Spleen (tissue), 11 donors: Measurements from ENCODE around the gene RHEB. TPM values are rescaled to one million over a fixed set of nuclear protein-coding genes. Genes with fewer than 3 reads are reported as not detected.

Experiments used
- DNase-seq: peaks from one replicate; pipeline ENCODE4 v3.0.0-alpha.2; 2020
- H3K27ac ChIP-seq, 8 donors: fragments of 200-600 bp; sonication (generic) in 7 of 8; 1 replicate in 4 of 8; 2 replicates in 4 of 8; pipeline versions ENCODE4 v1.5.0 to v1.8.0; 2016 to 2021; ENCODE audit warnings: inconsistent platforms in 4 of 8, mild to moderate bottlenecking in 4 of 8, moderate library complexity in 1 of 8
- H3K27me3 ChIP-seq, 7 donors: fragments of 200-600 bp; sonication (generic) in 6 of 7; replicated peaks in 1 of 7; 1 replicate in 4 of 7; 2 replicates in 3 of 7; pipeline versions ENCODE4 v1.5.0 to v1.8.0; 2016 to 2021; ENCODE audit warnings: inconsistent platforms in 3 of 7, mild to moderate bottlenecking in 1 of 7
- H3K36me3 ChIP-seq, 6 donors: fragments of 200-600 bp; sonication (generic) in 5 of 6; 1 replicate in 4 of 6; 2 replicates in 2 of 6; pipeline versions ENCODE4 v1.5.0 to v1.8.0; 2016 to 2021; ENCODE audit warnings: inconsistent platforms in 2 of 6
- H3K4me1 ChIP-seq, 6 donors: fragments of 200-600 bp; sonication (generic) in 5 of 6; 1 replicate in 3 of 6; 2 replicates in 3 of 6; pipeline versions ENCODE4 v1.5.0 to v1.8.0; 2016 to 2021; ENCODE audit warnings: inconsistent platforms in 3 of 6
- H3K4me3 ChIP-seq, 8 donors: fragments of 200-600 bp; sonication (generic) in 7 of 8; 1 replicate in 4 of 8; 2 replicates in 4 of 8; pipeline versions ENCODE4 v1.5.0 to v1.8.0; 2016 to 2021; ENCODE audit warnings: inconsistent platforms in 4 of 8, mild to moderate bottlenecking in 4 of 8, moderate library complexity in 2 of 8
- H3K9me3 ChIP-seq, 8 donors: fragments of 200-600 bp; sonication (generic) in 7 of 8; 1 replicate in 4 of 8; 2 replicates in 4 of 8; pipeline versions ENCODE4 v1.5.0 to v1.8.0; 2016 to 2021; ENCODE audit warnings: inconsistent platforms in 4 of 8
- CTCF ChIP-seq, 11 experiments: fragments of 200-600 bp in 7 of 11; fragments of 450-650 bp in 4 of 11; sonication (generic) in 4 of 11; IDR thresholded peaks in 8 of 11; conservative IDR thresholded peaks in 3 of 11; 1 replicate in 7 of 11; 2 replicates in 4 of 11; pipeline versions ENCODE4 v1.4.0 to v1.8.0; 2016 to 2021; ENCODE audit warnings: antibody characterized with exemption in 11 of 11, inconsistent platforms in 4 of 11, mild to moderate bottlenecking in 1 of 11
- POLR2A ChIP-seq, 3 donors: fragments of 450-650 bp; IDR thresholded peaks; one replicate each; pipeline ENCODE4 v1.5.1; 2017; ENCODE audit warnings: antibody characterized with exemption in 3 of 3, mild to moderate bottlenecking in 1 of 3
- POLR2AphosphoS5 ChIP-seq, 3 donors: sonication (generic); formaldehyde crosslinking; IDR thresholded peaks; one replicate each; pipeline ENCODE4 v1.5.1; 2017; ENCODE audit warnings: antibody characterized with exemption in 3 of 3
- WGBS, 5 donors: extraction: QIAGEN DNeasy Blood & Tissue Kit in 3 of 5; methylation state at CpG; one replicate each; pipeline versions ENCODE4 v1.1.5 to v1.1.7; 2013 to 2018; 5-methylcytosine and 5-hydroxymethylcytosine counted together
- intact Hi-C: fragments of 100-400 bp; cut with DNase I; formaldehyde crosslinking; loops from one replicate; pipeline ENCODE4 v1.15.0; 2023; ENCODE audit warnings: low total_unique reads
- polyA plus RNA-seq, 3 donors: library from polyadenylated mRNA; stranded (reverse); fragments of 200-250 nt; gene quantifications; one replicate each; pipeline ENCODE4 v1.2.1, GENCODE V29; 2013
- total RNA-seq, 7 donors: library from RNA; depleted of rRNA in 3 of 7; stranded (reverse); fragments of >200 nt in 3 of 7; fragmentation: NEBNext Ultra II Directional in 4 of 7; extraction: Animal tissue kit (Norgen Biotek cat#: 25700) in 4 of 7; gene quantifications; one replicate each; pipeline versions ENCODE4 v1.1.0 to v1.2.1, GENCODE V29; 2016 to 2021
- donor health status: healthy with polysubstance abuse.
- donor health status: DM: no; HTN: no; CAD: no; lungs with moderate emphysema.
- donor health status: DM: no; HTN: no; CAD: no.
- donor health status: Bipolar disorder and iron deficiency.
- donor health status: healthy.
- donor health status: DM: no; HTN: no; CAD: no.
- donor health status: DM: yes; HTN: yes; CAD: no.

The RHEB gene
- total and polyA plus RNA-seq, 10 donors: 42.3 to 89.9 (median 72.5) TPM

- Histone ChIP-seq H3K4me3 (peak overlapping the region; percentile 30 to 70 (median 50)), H3K4me1 (peaks cover 0 to 21% (median 8%) of the 10 kb centered on the region in 6 donors), H3K9me3 (no peaks in the 10 kb centered on the region), H3K27ac (peak overlapping the region; percentile 35 to 83 (median 72)), H3K36me3 (no peaks in the 10 kb centered on the region), H3K27me3 (peaks cover 0 to 9% (median 0%) of the 10 kb centered on the region in 7 donors)
- TF ChIP-seq CTCF (IDR thresholded peaks at IDR 0.05 in 8 of 11, conservative IDR thresholded peaks at IDR 0.05 in 3 of 11) (peak; percentile 67 to 93 (median 87)), POLR2AphosphoS5 (IDR thresholded peaks at IDR 0.05) (peak in 2 of 3 donors; percentile 49 to 62), POLR2A (IDR thresholded peaks at IDR 0.05) (no peak)
- 3 to 6% (median 4%) methylated on average over 45 to 61 of the region's 61 CpGs for WGBS, 5 donors
- DNase-seq: peak; percentile 90
- intact Hi-C loops: loop anchor here (5.0 kb wide), 2 partner anchors 81 to 131 kb away; no protein-coding TSS in a partner anchor
Measured at GRCh38 chr7:151448261-151449252, 71.1 kb downstream of the RHEB start.

GRCh38 chr7:151447901-151448260 lies 71.8 kb downstream of the RHEB start:
- Histone ChIP-seq H3K9me3 (no peaks in the 10 kb centered on the region), H3K36me3 (no peaks in the 10 kb centered on the region), H3K4me3 (peak overlapping the region; percentile 30 to 70 (median 50)), H3K27ac (peak overlapping the region in 7 of 8 donors; percentile 35 to 83 (median 69)), H3K4me1 (peaks cover 0 to 21% (median 8%) of the 10 kb centered on the region in 6 donors), H3K27me3 (peaks cover 0 to 9% (median 0%) of the 10 kb centered on the region in 7 donors)
- DNase-seq: no peak
- WGBS, 5 donors: 53 to 70% (median 65%) methylated on average over 26 of the region's 26 CpGs
- intact Hi-C loops: loop anchor here (5.0 kb wide), 2 partner anchors 81 to 131 kb away; no protein-coding TSS in a partner anchor
- no peak for TF ChIP-seq POLR2AphosphoS5 (IDR thresholded peaks at IDR 0.05)
- TF ChIP-seq POLR2A (IDR thresholded peaks at IDR 0.05): no peak
- no peak for TF ChIP-seq CTCF (IDR thresholded peaks at IDR 0.05 in 8 of 11, conservative IDR thresholded peaks at IDR 0.05 in 3 of 11)

- WGBS, 5 donors: 96 to 97% (median 96%) methylated on average over 18 of the region's 18 CpGs
- TF ChIP-seq POLR2AphosphoS5 (IDR thresholded peaks at IDR 0.05): no peak
- no peak for TF ChIP-seq CTCF (IDR thresholded peaks at IDR 0.05 in 8 of 11, conservative IDR thresholded peaks at IDR 0.05 in 3 of 11)
- no peak for TF ChIP-seq POLR2A (IDR thresholded peaks at IDR 0.05)
- intact Hi-C loops: loop anchor here (5.0 kb wide), 2 partner anchors 80 to 130 kb away; no protein-coding TSS in a partner anchor
- Histone ChIP-seq H3K36me3 (no peaks in the 10 kb centered on the region), H3K27ac (no peak overlapping the region), H3K27me3 (peaks cover 0 to 9% (median 0%) of the 10 kb centered on the region in 7 donors), H3K4me3 (no peak overlapping the region), H3K9me3 (no peaks in the 10 kb centered on the region), H3K4me1 (peaks cover 0 to 21% (median 8%) of the 10 kb centered on the region in 6 donors)
- DNase-seq: peak; percentile 64
Measured at GRCh38 chr7:151447312-151447711, 72.4 kb downstream of the RHEB start.

GRCh38 chr7:151446412-151446811 lies 73.3 kb downstream of the RHEB start:
- Histone ChIP-seq H3K36me3 (no peaks in the 10 kb centered on the region), H3K27ac (no peak overlapping the region), H3K9me3 (no peaks in the 10 kb centered on the region), H3K4me3 (no peak overlapping the region), H3K27me3 (peaks cover 0 to 9% (median 0%) of the 10 kb centered on the region in 7 donors), H3K4me1 (peaks cover 0 to 28% (median 10%) of the 10 kb centered on the region in 6 donors)
- intact Hi-C loops: loop anchor here (5.0 kb wide), 2 partner anchors 79 to 129 kb away; no protein-coding TSS in a partner anchor
- 93 to 100% (median 98%) methylated on average over 2 of the region's 2 CpGs for WGBS, 5 donors
- peak; percentile 52 for DNase-seq
- TF ChIP-seq POLR2AphosphoS5 (IDR thresholded peaks at IDR 0.05) (no peak), POLR2A (IDR thresholded peaks at IDR 0.05) (no peak)
